H1 (cell line): ENCODE measurements around the gene CYP2C19. TPM values are rescaled to one million over a fixed set of nuclear protein-coding genes. Genes with fewer than 3 reads are reported as not detected.

Source experiments
- CTCF ChIA-PET: fragments of 300-600 bp; sonication (Branson Sonifier 250); formaldehyde crosslinking; loops from one replicate; lab custom pipeline; 2021; ENCODE audit not compliant: partially characterized antibody; lab: Charles Lee
- POLR2A ChIA-PET: fragments of 300-600 bp; sonication (Branson Sonifier 250); formaldehyde crosslinking; loops from one replicate; lab custom pipeline; 2021; ENCODE audit warnings: inconsistent platforms; ENCODE audit not compliant: partially characterized antibody; lab: Charles Lee
- DNase-seq, 2 experiments: peaks; one replicate each; pipeline versions ENCODE4 v3.0.0 to v3.0.0-alpha.2; 2010 to 2022; ENCODE audit warnings: low spot score in 2 of 2, low read depth in 1 of 2, mixed read lengths in 1 of 2
- FAIRE-seq: peaks from 2 replicates; lab custom pipeline; 2011; peaks lifted over from hg19 to GRCh38; lab: Jason Lieb, UNC
- H2AFZ ChIP-seq: 2 replicates; pipeline ENCODE4 v1.8.1; 2012; ENCODE audit warnings: low read length, inconsistent platforms
- H2AK5ac ChIP-seq: 2 replicates; pipeline ENCODE4 v1.6.1; 2013; ENCODE audit warnings: low read depth, low read length
- H2BK120ac ChIP-seq: replicated peaks from 2 replicates; pipeline ENCODE3; 2013; ENCODE audit warnings: low read depth, low read length, inconsistent platforms
- H2BK12ac ChIP-seq: 2 replicates; pipeline ENCODE4 v1.6.1; 2013; ENCODE audit warnings: low read depth, low read length
- H2BK15ac ChIP-seq: 2 replicates; pipeline ENCODE4 v1.6.1; 2013; ENCODE audit warnings: low read length
- H2BK20ac ChIP-seq: 2 replicates; pipeline ENCODE4 v1.6.1; 2013; ENCODE audit warnings: low read length
- H2BK5ac ChIP-seq: 2 replicates; pipeline ENCODE4 v1.6.1; 2013; ENCODE audit warnings: low read depth, low read length
- H3K14ac ChIP-seq: 2 replicates; pipeline ENCODE4 v1.6.1; 2013; ENCODE audit warnings: inconsistent platforms; ENCODE audit not compliant: insufficient read length
- H3K18ac ChIP-seq: 2 replicates; pipeline ENCODE4 v1.6.1; 2013; ENCODE audit warnings: low read length; ENCODE audit errors: extremely low read depth
- H3K23ac ChIP-seq: 2 replicates; pipeline ENCODE4 v1.6.1; 2013; ENCODE audit warnings: inconsistent platforms; ENCODE audit not compliant: insufficient read length
- H3K23me2 ChIP-seq: 2 replicates; pipeline ENCODE4 v1.6.1; 2013; ENCODE audit warnings: low read depth, low read length
- H3K27ac ChIP-seq: 2 replicates; pipeline ENCODE4 v1.6.1; 2011; ENCODE audit warnings: low read depth, low read length, inconsistent platforms
- H3K27me3 ChIP-seq, 4 experiments: replicated peaks in 1 of 4; 1 replicate in 1 of 4; 2 replicates in 3 of 4; pipeline versions ENCODE4 v1.6.1 to v1.8.1; 2011 to 2013; ENCODE audit warnings: low read length in 3 of 4, mild to moderate bottlenecking in 3 of 4, inconsistent platforms in 2 of 4, mixed read lengths in 2 of 4, moderate library complexity in 1 of 4; ENCODE audit not compliant: control insufficient read depth in 3 of 4, insufficient read depth in 3 of 4; ENCODE audit errors: extremely low read depth in 1 of 4
- H3K36me3 ChIP-seq, 4 experiments: 2 replicates each; pipeline versions ENCODE4 v1.6.1 to v1.8.1; 2011 to 2013; ENCODE audit warnings: mild to moderate bottlenecking in 4 of 4, low read length in 3 of 4, moderate library complexity in 2 of 4, control low read depth in 1 of 4, inconsistent platforms in 1 of 4; ENCODE audit not compliant: insufficient read depth in 4 of 4, control insufficient read depth in 2 of 4
- H3K4ac ChIP-seq: replicated peaks from 2 replicates; pipeline ENCODE3; 2013; ENCODE audit warnings: low read length, low read depth, mixed read lengths, inconsistent platforms; ENCODE audit not compliant: insufficient read length
- H3K4me1 ChIP-seq, 4 experiments: replicated peaks in 1 of 4; 1 replicate in 1 of 4; 2 replicates in 3 of 4; pipeline versions ENCODE4 v1.6.1 to v1.8.1; 2011 to 2013; ENCODE audit warnings: low read length in 3 of 4, inconsistent platforms in 2 of 4, mixed read lengths in 1 of 4; ENCODE audit not compliant: insufficient read depth in 4 of 4, control insufficient read depth in 3 of 4
- H3K4me2 ChIP-seq, 2 experiments: 2 replicates each; pipeline versions ENCODE4 v1.6.1 to v1.8.1; 2011 to 2013; ENCODE audit warnings: low read depth in 2 of 2, low read length in 2 of 2, control low read depth in 1 of 2, inconsistent platforms in 1 of 2, mild to moderate bottlenecking in 1 of 2; ENCODE audit not compliant: insufficient read depth in 1 of 2
- H3K4me3 ChIP-seq, 4 experiments: fragments of 200-600, 300-600 bp in 1 of 4; sonication (generic), shearing (Covaris generic), sonication (Bioruptor Twin) in 1 of 4; 2 replicates each; pipeline versions ENCODE4 v1.5.1 to v1.8.1; 2011 to 2016; ENCODE audit warnings: low read length in 4 of 4, low read depth in 3 of 4, control low read depth in 2 of 4, inconsistent platforms in 2 of 4, mild to moderate bottlenecking in 2 of 4, mixed read lengths in 1 of 4, moderate library complexity in 1 of 4; ENCODE audit not compliant: insufficient read depth in 2 of 4; ENCODE audit errors: extremely low read depth in 1 of 4
- H3K56ac ChIP-seq: replicated peaks from 2 replicates; pipeline ENCODE3; 2013; ENCODE audit warnings: low read depth, mild to moderate bottlenecking, mixed read lengths, low read length, inconsistent platforms; ENCODE audit not compliant: insufficient read length
- H3K79me1 ChIP-seq: 2 replicates; pipeline ENCODE4 v1.6.1; 2013; ENCODE audit warnings: low read depth, low read length, control low read depth
- H3K79me2 ChIP-seq, 2 experiments: 2 replicates each; pipeline versions ENCODE4 v1.6.1 to v1.8.1; 2012 to 2013; ENCODE audit warnings: low read length in 2 of 2, mild to moderate bottlenecking in 2 of 2, inconsistent platforms in 1 of 2; ENCODE audit not compliant: insufficient read depth in 2 of 2, control insufficient read depth in 1 of 2
- H3K9ac ChIP-seq, 4 experiments: replicated peaks in 1 of 4; 1 replicate in 1 of 4; 2 replicates in 3 of 4; pipeline versions ENCODE4 v1.6.1 to v1.8.1; 2011 to 2013; ENCODE audit warnings: low read depth in 3 of 4, low read length in 3 of 4, control low read depth in 2 of 4, mild to moderate bottlenecking in 2 of 4, moderate library complexity in 2 of 4, inconsistent platforms in 1 of 4; ENCODE audit errors: extremely low read depth in 1 of 4
- H3K9me3 ChIP-seq, 2 experiments: 2 replicates each; pipeline versions ENCODE4 v1.6.1 to v1.8.1; 2012 to 2013; ENCODE audit warnings: mild to moderate bottlenecking in 2 of 2, moderate library complexity in 2 of 2, control low read depth in 1 of 2, inconsistent platforms in 1 of 2, low read depth in 1 of 2, low read length in 1 of 2, mixed read lengths in 1 of 2; ENCODE audit not compliant: insufficient read depth in 2 of 2
- H4K20me1 ChIP-seq, 2 experiments: replicated peaks in 1 of 2; 2 replicates each; pipeline versions ENCODE3 to v1.8.1; 2011 to 2013; ENCODE audit warnings: inconsistent platforms in 2 of 2, low read length in 2 of 2, mild to moderate bottlenecking in 1 of 2; ENCODE audit not compliant: insufficient read depth in 2 of 2, control insufficient read depth in 1 of 2
- H4K5ac ChIP-seq: 2 replicates; pipeline ENCODE4 v1.6.1; 2013; ENCODE audit warnings: low read length, low read depth, mixed read lengths, inconsistent platforms; ENCODE audit not compliant: insufficient read length
- H4K8ac ChIP-seq: 2 replicates; pipeline ENCODE4 v1.8.0; 2013; ENCODE audit warnings: mild to moderate bottlenecking, moderate library complexity, low read length, inconsistent platforms; ENCODE audit not compliant: insufficient read depth; ENCODE audit errors: extremely low read depth
- H4K91ac ChIP-seq: replicated peaks from 2 replicates; pipeline ENCODE3; 2013; ENCODE audit warnings: low read length, mixed read lengths, inconsistent platforms; ENCODE audit not compliant: insufficient read length
- CTCF ChIP-seq, 3 experiments: IDR thresholded peaks; 1 replicate in 2 of 3; 2 replicates in 1 of 3; pipeline versions ENCODE4 v1.5.1 to v1.6.1; 2011; ENCODE audit warnings: low read length in 3 of 3, mild to moderate bottlenecking in 3 of 3, inconsistent platforms in 2 of 3, low read depth in 1 of 3, moderate library complexity in 1 of 3; ENCODE audit not compliant: insufficient read depth in 1 of 3; ENCODE audit errors: control extremely low read depth in 1 of 3
- EP300 ChIP-seq, 2 experiments: IDR thresholded peaks; 1 replicate in 1 of 2; 2 replicates in 1 of 2; pipeline ENCODE4 v1.6.1; 2011 to 2012; ENCODE audit warnings: low read depth in 2 of 2, low read length in 2 of 2, mild to moderate bottlenecking in 2 of 2, borderline replicate concordance in 1 of 2, inconsistent platforms in 1 of 2, moderate library complexity in 1 of 2
- GTF2F1 ChIP-seq: IDR thresholded peaks from 2 replicates; pipeline ENCODE4 v1.6.1; 2012; ENCODE audit warnings: low read depth, low read length, improper control_type of control experiment, borderline replicate concordance
- JUND ChIP-seq: IDR thresholded peaks from 2 replicates; pipeline ENCODE4 v1.6.1; 2011; ENCODE audit warnings: mild to moderate bottlenecking, improper control_type of control experiment, low read length
- NRF1 ChIP-seq: IDR thresholded peaks from 2 replicates; pipeline ENCODE4 v1.6.1; 2011; ENCODE audit warnings: mild to moderate bottlenecking, low read depth, low read length, improper control_type of control experiment
- POU5F1 ChIP-seq: IDR thresholded peaks from 2 replicates; pipeline ENCODE4 v1.6.1; 2011; ENCODE audit warnings: low read depth, mild to moderate bottlenecking, low read length, moderate library complexity
- SAP30 ChIP-seq: fragments of 300-600 bp; sonication (generic); IDR thresholded peaks from 2 replicates; pipeline ENCODE4 v1.7.1; 2012; ENCODE audit warnings: low read length, moderate library complexity, mild to moderate bottlenecking, inconsistent platforms; ENCODE audit not compliant: insufficient read depth, insufficient replicate concordance
- SP2 ChIP-seq: IDR thresholded peaks from 2 replicates; pipeline ENCODE4 v1.6.1; 2012; ENCODE audit warnings: mild to moderate bottlenecking, low read length, inconsistent platforms
- SUZ12 ChIP-seq: fragments of 200-600 bp; sonication (generic); IDR thresholded peaks from 2 replicates; pipeline ENCODE4 v1.6.1; 2012; ENCODE audit warnings: mild to moderate bottlenecking, inconsistent platforms, low read length, moderate library complexity, mixed read lengths
- TAF1 ChIP-seq: IDR thresholded peaks from 2 replicates; pipeline ENCODE4 v1.6.1; 2011; ENCODE audit warnings: mild to moderate bottlenecking, low read depth, low read length
- TAF7 ChIP-seq: optimal IDR thresholded peaks from 2 replicates; pipeline ENCODE3; 2011; ENCODE audit warnings: low read depth, mild to moderate bottlenecking, inconsistent platforms, low read length, moderate library complexity, borderline replicate concordance
- USF2 ChIP-seq: IDR thresholded peaks from 2 replicates; pipeline ENCODE4 v1.6.1; 2011; ENCODE audit warnings: low read length, improper control_type of control experiment
- polyA plus RNA-seq, 7 experiments: library from polyadenylated mRNA; depleted of rRNA in 3 of 7; stranded (reverse) in 5 of 7; unstranded in 2 of 7; fragments of >200 nt in 5 of 7; fragments of 200-250 nt in 2 of 7; gene quantifications; 1 replicate in 5 of 7; 2 replicates in 1 of 7; 4 replicates in 1 of 7; pipeline versions ENCODE4 v1.2.1 to v1.2.3, GENCODE V29; 2011 to 2013; ENCODE audit warnings: missing spikeins in 2 of 7, mixed read lengths in 2 of 7
- total RNA-seq: library from RNA; stranded (reverse); fragmentation: NEBNext Ultra II Directional; extraction: Animal tissue kit (Norgen Biotek cat#: 25700); gene quantifications from 2 replicates; pipeline ENCODE4 v1.2.1, GENCODE V29; 2021

CYP2C19 gene
- total and polyA plus RNA-seq, 2 of the 8 experiments (the other 6 are each of a cell fraction or from before 2014, with no cell fraction given), result not detected

GRCh38 chr10:94784256-94784655 lies 21.8 kb downstream of the CYP2C19 start:
- H2BK120ac ChIP-seq, result no peak overlapping the region
- H3K4me2 ChIP-seq, result no peak overlapping the region
- H3K27ac ChIP-seq, result no peak overlapping the region
- H2BK5ac ChIP-seq, result no peak overlapping the region
- H4K91ac ChIP-seq, result no peak overlapping the region
- no peak overlapping the region for H3K23ac ChIP-seq
- H3K18ac ChIP-seq, result no peak overlapping the region
- no peak overlapping the region for H2AK5ac ChIP-seq
- no peaks in the 10 kb centered on the region for H3K27me3 ChIP-seq
- H2BK15ac ChIP-seq, result no peak overlapping the region
- no peaks in the 10 kb centered on the region for H3K79me2 ChIP-seq
- no peaks in the 10 kb centered on the region for H3K4me1 ChIP-seq
- FAIRE-seq (no peak), DNase-seq (no peak)
- H4K20me1 ChIP-seq, result no peaks in the 10 kb centered on the region
- H3K79me1 ChIP-seq, result no peaks in the 10 kb centered on the region
- no peak overlapping the region for H3K4me3 ChIP-seq
- no peak overlapping the region for H2AFZ ChIP-seq
- H3K14ac ChIP-seq, result no peak overlapping the region
- ChIA-PET CTCF (no interaction called here), POLR2A (no interaction called here)
- H3K9ac ChIP-seq, result no peak overlapping the region
- H3K36me3 ChIP-seq, result no peaks in the 10 kb centered on the region
- no peaks in the 10 kb centered on the region for H3K9me3 ChIP-seq
- H3K23me2 ChIP-seq, result no peaks in the 10 kb centered on the region
- H2BK12ac ChIP-seq, result no peak overlapping the region
- H4K8ac ChIP-seq, result no peak overlapping the region
- no peak overlapping the region for H3K4ac ChIP-seq
- H4K5ac ChIP-seq, result no peak overlapping the region
- H2BK20ac ChIP-seq, result no peak overlapping the region
- H3K56ac ChIP-seq, result no peak overlapping the region
- TF ChIP-seq SP2 (no peak), TAF1 (no peak), SAP30 (no peak), USF2 (no peak), NRF1 (no peak), JUND (no peak), GTF2F1 (no peak), CTCF (IDR thresholded peaks at IDR 0.05; ENCODE audit: control extremely low read depth in 1 of 3, insufficient read depth in 1 of 3, low read depth in 1 of 3, low read length in 3 of 3) (no peak), EP300 (IDR thresholded peaks at IDR 0.05; ENCODE audit: borderline replicate concordance in 1 of 2, low read depth in 2 of 2, low read length in 2 of 2) (no peak), TAF7 (no peak), SUZ12 (no peak), POU5F1 (no peak)
